ENCODE data around the gene LRRTM4. TPM values are rescaled to one million over a fixed set of nuclear protein-coding genes. Genes with fewer than 3 reads are reported as not detected.

The LRRTM4 gene
- total RNA-seq, 4 donors from 2014 or later, result not detected

- 35 to 37% methylated on average over 2 of the region's 2 CpGs for WGBS, 2 donors
- DNase-seq, result no peak
- no peak for TF ChIP-seq POLR2A (IDR thresholded peaks at IDR 0.05)
- no peak for TF ChIP-seq CTCF (IDR thresholded peaks at IDR 0.05)
These were observed 575.5 kb downstream of the LRRTM4 start for GRCh38 chr2:76946631-76947145.

GRCh38 chr2:76940559-76940958, 581.6 kb downstream of the LRRTM4 start:
- Histone ChIP-seq H3K9me3 (no peaks in the 10 kb centered on the region), H3K4me3 (no peak overlapping the region), H3K27ac (no peak overlapping the region), H3K27me3 (no peaks in the 10 kb centered on the region), H3K4me1 (no peaks in the 10 kb centered on the region), H3K36me3 (no peaks in the 10 kb centered on the region)
- intact Hi-C loops (cut with DNase I), result no loop called here
- DNase-seq, result no peak
- TF ChIP-seq POLR2A (IDR thresholded peaks at IDR 0.05), result no peak
- TF ChIP-seq CTCF (IDR thresholded peaks at IDR 0.05), result no peak
- 62 to 80% methylated on average over 3 of the region's 3 CpGs for WGBS, 2 donors

More at GRCh38 chr2:76946631-76947145, 575.5 kb downstream of the LRRTM4 start:
- Histone ChIP-seq H3K27ac (no peak overlapping the region), H3K9me3 (no peaks in the 10 kb centered on the region), H3K4me1 (no peaks in the 10 kb centered on the region), H3K27me3 (no peaks in the 10 kb centered on the region), H3K4me3 (no peak overlapping the region), H3K36me3 (no peaks in the 10 kb centered on the region)
- intact Hi-C loops (cut with DNase I), result no loop called here

- intact Hi-C loops (cut with DNase I), result no loop called here
- Histone ChIP-seq H3K4me1 (no peaks in the 10 kb centered on the region), H3K9me3 (no peaks in the 10 kb centered on the region), H3K36me3 (no peaks in the 10 kb centered on the region), H3K4me3 (no peak overlapping the region), H3K27ac (no peak overlapping the region), H3K27me3 (no peaks in the 10 kb centered on the region)
- DNase-seq, result no peak
- TF ChIP-seq CTCF (IDR thresholded peaks at IDR 0.05) (no peak), POLR2A (IDR thresholded peaks at IDR 0.05) (no peak)
These were observed 584.0 kb downstream of the LRRTM4 start for GRCh38 chr2:76938153-76938552.

GRCh38 chr2:76932550-76932949, 589.6 kb downstream of the LRRTM4 start:
- Histone ChIP-seq H3K4me3 (no peak overlapping the region), H3K4me1 (no peaks in the 10 kb centered on the region), H3K27ac (no peak overlapping the region), H3K27me3 (no peaks in the 10 kb centered on the region), H3K9me3 (no peaks in the 10 kb centered on the region), H3K36me3 (no peaks in the 10 kb centered on the region)
- 67% methylated on average over 2 of the region's 2 CpGs for WGBS, 2 donors
- intact Hi-C loops (cut with DNase I), result no loop called here
- DNase-seq, result no peak
- no peak for TF ChIP-seq CTCF (IDR thresholded peaks at IDR 0.05)

- no peaks in the 10 kb centered on the region for H3K27me3 ChIP-seq
- no peaks in the 10 kb centered on the region for H3K36me3 ChIP-seq
- H3K4me1 ChIP-seq, result no peaks in the 10 kb centered on the region
- intact Hi-C loops (cut with DNase I), result no loop called here
- TF ChIP-seq CTCF (IDR thresholded peaks at IDR 0.05) (no peak), POLR2A (IDR thresholded peaks at IDR 0.05) (no peak)
- H3K9me3 ChIP-seq, result no peaks in the 10 kb centered on the region
- 76 to 87% methylated on average over 8 of the region's 8 CpGs for WGBS, 2 donors
- no peak for DNase-seq
- no peak overlapping the region for H3K4me3 ChIP-seq
- H3K27ac ChIP-seq, result no peak overlapping the region
These were observed 592.0 kb downstream of the LRRTM4 start for GRCh38 chr2:76930056-76930744.

Data from esophagus squamous epithelium (tissue), 5 donors.